Osteoblast (primary cell): ENCODE results near the gene ALX4. TPM values are rescaled to one million over a fixed set of nuclear protein-coding genes. Genes with fewer than 3 reads are reported as not detected.

ENCODE experiments used
- DNase-seq: peaks from one replicate; pipeline ENCODE4 v3.0.0; 2011; ENCODE audit warnings: low spot score, mixed read lengths; ENCODE audit not compliant: insufficient read length; ENCODE audit errors: missing footprints
- H2AFZ ChIP-seq: 2 replicates; pipeline ENCODE4 v1.6.0; 2011; ENCODE audit warnings: mild to moderate bottlenecking, low read length
- H3K27ac ChIP-seq: 2 replicates; pipeline ENCODE4 v1.5.1; 2011; ENCODE audit warnings: mild to moderate bottlenecking, low read depth, low read length, moderate library complexity
- H3K27me3 ChIP-seq: 2 replicates; pipeline ENCODE4 v1.6.0; 2012; ENCODE audit warnings: mild to moderate bottlenecking, control low read depth, inconsistent platforms, low read length, moderate library complexity; ENCODE audit not compliant: insufficient read depth
- H3K36me3 ChIP-seq: 2 replicates; pipeline ENCODE4 v1.5.1; 2011; ENCODE audit warnings: mild to moderate bottlenecking, low read length, control low read depth, moderate library complexity; ENCODE audit not compliant: insufficient read depth
- H3K4me1 ChIP-seq: 2 replicates; pipeline ENCODE4 v1.5.1; 2011; ENCODE audit warnings: mild to moderate bottlenecking, low read length, control low read depth, moderate library complexity; ENCODE audit not compliant: insufficient read depth
- H3K4me2 ChIP-seq: 2 replicates; pipeline ENCODE4 v1.6.0; 2011; ENCODE audit warnings: mild to moderate bottlenecking, low read length; ENCODE audit not compliant: insufficient read depth
- H3K4me3 ChIP-seq: fragments of 200-600 bp; sonication (generic); 3 replicates; pipeline ENCODE4 v1.5.1; 2012; ENCODE audit warnings: mild to moderate bottlenecking, low read length, inconsistent platforms; ENCODE audit not compliant: insufficient read depth
- H3K79me2 ChIP-seq: 2 replicates; pipeline ENCODE4 v1.6.0; 2012; ENCODE audit warnings: mild to moderate bottlenecking, low read length, control low read depth, inconsistent platforms; ENCODE audit not compliant: insufficient read depth
- H3K9me3 ChIP-seq: 2 replicates; pipeline ENCODE4 v1.5.1; 2011; ENCODE audit warnings: low read depth, low read length, control low read depth
- H4K20me1 ChIP-seq: 2 replicates; pipeline ENCODE4 v1.6.0; 2012; ENCODE audit warnings: mild to moderate bottlenecking, low read length, control low read depth; ENCODE audit not compliant: insufficient read depth
- CTCF ChIP-seq: IDR thresholded peaks from 2 replicates; pipeline ENCODE4 v1.5.1; 2011; ENCODE audit warnings: mild to moderate bottlenecking, low read depth, low read length, moderate library complexity; ENCODE audit errors: extremely low read depth
- total RNA-seq: library from RNA; depleted of rRNA; stranded (reverse); fragments of >200 nt; gene quantifications from 2 replicates; pipeline ENCODE4 v1.2.3, GENCODE V29; 2012

The ALX4 gene
- total RNA-seq, 1 donor, result under 0.01 TPM

GRCh38 chr11:44236296-44236695 is 73.6 kb downstream of the ALX4 start:
- H4K20me1 ChIP-seq, result no peaks in the 10 kb centered on the region

GRCh38 chr11:44235765-44236201 is 74.2 kb downstream of the ALX4 start:
- Histone ChIP-seq H3K4me1 (peaks cover 6% of the 10 kb centered on the region), H3K36me3 (peaks cover 11% of the 10 kb centered on the region), H3K4me2 (no peak overlapping the region), H3K27me3 (no peaks in the 10 kb centered on the region), H3K79me2 (no peaks in the 10 kb centered on the region), H3K4me3 (no peak overlapping the region), H3K27ac (no peak overlapping the region), H4K20me1 (no peaks in the 10 kb centered on the region), H3K9me3 (no peaks in the 10 kb centered on the region), H2AFZ (no peak overlapping the region)
- no peak for DNase-seq
- no peak for TF ChIP-seq CTCF

More at GRCh38 chr11:44236296-44236695, 73.6 kb downstream of the ALX4 start:
- Histone ChIP-seq H3K36me3 (peaks cover 11% of the 10 kb centered on the region), H3K9me3 (no peaks in the 10 kb centered on the region), H3K4me3 (no peak overlapping the region), H3K4me2 (no peak overlapping the region), H3K27me3 (no peaks in the 10 kb centered on the region), H3K27ac (no peak overlapping the region), H2AFZ (no peak overlapping the region), H3K79me2 (no peaks in the 10 kb centered on the region), H3K4me1 (peaks cover 6% of the 10 kb centered on the region)
- DNase-seq, result no peak
- no peak for TF ChIP-seq CTCF

- H3K27ac ChIP-seq, result peak overlapping the region; percentile 12
- peak overlapping the region; percentile 22 for H3K4me2 ChIP-seq
- H3K27me3 ChIP-seq, result no peaks in the 10 kb centered on the region
Observed at GRCh38 chr11:44229624-44230023, 80.3 kb downstream of the ALX4 start.

GRCh38 chr11:44229098-44229497 is 80.8 kb downstream of the ALX4 start:
- Histone ChIP-seq H2AFZ (no peak overlapping the region), H4K20me1 (no peaks in the 10 kb centered on the region), H3K9me3 (no peaks in the 10 kb centered on the region), H3K36me3 (no peaks in the 10 kb centered on the region), H3K4me2 (peak overlapping the region; percentile 22), H3K4me1 (peaks cover 34% of the 10 kb centered on the region), H3K27me3 (no peaks in the 10 kb centered on the region), H3K4me3 (no peak overlapping the region), H3K27ac (peak overlapping the region; percentile 12), H3K79me2 (no peaks in the 10 kb centered on the region)
- TF ChIP-seq CTCF, result no peak
- DNase-seq, result no peak

More at GRCh38 chr11:44229624-44230023, 80.3 kb downstream of the ALX4 start:
- H3K36me3 ChIP-seq, result no peaks in the 10 kb centered on the region
- H3K79me2 ChIP-seq, result no peaks in the 10 kb centered on the region
- H3K4me3 ChIP-seq, result no peak overlapping the region
- H3K4me1 ChIP-seq, result peaks cover 30% of the 10 kb centered on the region
- DNase-seq, result no peak
- H4K20me1 ChIP-seq, result no peaks in the 10 kb centered on the region
- H3K9me3 ChIP-seq, result no peaks in the 10 kb centered on the region
- no peak for TF ChIP-seq CTCF
- no peak overlapping the region for H2AFZ ChIP-seq
